KOPT-K1 (cell line): ENCODE results near the gene NKD1.

Source experiments
- H3K27ac ChIP-seq: fragments of 200-600 bp; sonication (generic); 2 replicates; pipeline ENCODE4 v1.5.1; 2016; ENCODE audit warnings: antibody characterized with exemption, mild to moderate bottlenecking, low read depth, low read length; ENCODE audit not compliant: poor library complexity, severe bottlenecking
- H3K36me3 ChIP-seq: fragments of 200-600 bp; sonication (generic); 2 replicates; pipeline ENCODE4 v1.5.1; 2017; ENCODE audit warnings: antibody characterized with exemption, mild to moderate bottlenecking, low read length, moderate library complexity; ENCODE audit not compliant: insufficient read depth
- H3K9me3 ChIP-seq: fragments of 200-600 bp; sonication (generic); 2 replicates; pipeline ENCODE4 v1.5.1; 2017; ENCODE audit warnings: antibody characterized with exemption, low read length, mild to moderate bottlenecking; ENCODE audit not compliant: insufficient read depth, poor library complexity, severe bottlenecking

The NKD1 gene

DNA sequence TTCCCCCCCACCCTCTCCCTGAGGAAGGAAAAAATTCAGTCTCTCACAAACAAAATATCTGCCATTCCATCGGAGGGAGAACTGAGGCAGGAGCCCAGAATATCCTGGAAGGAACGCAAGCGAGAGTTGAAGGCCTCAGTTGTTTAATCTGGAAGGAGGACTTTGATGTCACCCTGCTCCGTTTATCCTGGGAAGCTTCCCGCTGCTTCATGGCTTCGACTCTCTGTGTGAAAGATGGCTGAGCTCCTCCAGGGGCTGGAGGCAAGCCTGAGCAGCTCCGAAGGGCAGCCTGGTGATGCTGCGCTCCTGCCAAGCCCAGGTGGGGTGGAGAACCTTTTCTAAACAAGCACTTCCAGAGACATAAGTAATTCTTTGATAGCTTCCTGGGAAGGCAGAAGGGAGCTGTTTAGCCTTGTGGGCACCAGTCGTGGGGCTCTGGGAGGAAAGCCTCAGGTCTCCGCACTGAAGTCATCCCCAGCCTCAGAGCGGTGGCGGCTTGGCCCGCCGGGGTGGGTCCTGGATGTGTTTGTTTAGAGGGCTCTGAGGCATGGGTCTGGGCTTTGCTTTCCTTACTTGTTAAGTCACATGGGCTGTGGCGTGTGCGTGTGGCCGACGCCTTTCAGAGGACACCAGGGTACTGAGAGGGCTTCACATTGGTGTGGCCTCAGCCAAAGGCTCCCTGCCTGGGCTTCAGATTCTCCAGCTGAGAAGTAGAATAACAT is 7.9 kb downstream of the NKD1 start:
- no peak overlapping the region for H3K27ac ChIP-seq
- H3K9me3 ChIP-seq: peaks cover 5% of the 10 kb centered on the region
- H3K36me3 ChIP-seq: no peaks in the 10 kb centered on the region

DNA sequence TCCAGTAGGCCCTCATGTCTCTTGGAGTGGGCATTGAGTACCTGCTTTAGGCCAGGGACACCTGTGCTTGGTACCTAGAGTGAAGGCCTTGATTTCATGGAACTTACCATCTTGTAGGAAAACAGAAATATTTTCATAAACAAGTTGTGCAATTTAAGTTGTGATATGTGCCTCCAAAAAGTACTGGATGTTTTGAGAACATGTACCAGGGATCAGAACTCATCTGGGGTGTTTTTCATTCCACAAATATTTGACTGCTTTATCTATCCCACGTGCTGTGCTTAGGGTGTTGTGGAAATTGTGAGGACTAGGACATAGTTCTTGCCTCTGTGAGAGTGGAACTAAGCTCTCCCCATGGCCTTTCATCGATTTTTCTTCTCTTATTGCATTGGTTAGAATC is 8.8 kb downstream of the NKD1 start:
- Histone ChIP-seq H3K27ac (no peak overlapping the region), H3K36me3 (no peaks in the 10 kb centered on the region), H3K9me3 (peaks cover 5% of the 10 kb centered on the region)

DNA sequence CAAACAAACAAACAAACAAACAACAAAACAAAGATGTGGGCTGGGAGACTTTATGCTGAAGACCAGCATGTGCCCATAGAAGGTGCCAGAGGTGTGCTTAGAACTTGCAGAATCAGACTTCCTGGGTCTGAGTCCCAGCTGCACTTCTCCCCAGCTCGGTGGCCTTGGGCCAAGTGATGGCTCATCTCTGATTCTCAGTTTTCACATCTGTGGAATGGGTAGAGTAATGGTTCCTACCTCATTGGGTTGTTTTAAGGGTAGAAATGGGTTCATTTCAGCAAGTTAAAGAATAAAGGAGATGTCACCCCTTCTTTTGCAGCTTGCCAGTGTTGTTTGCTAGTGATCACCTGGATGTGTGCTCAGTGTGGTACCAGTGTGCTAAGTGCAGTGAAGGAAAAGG is 10.7 kb downstream of the NKD1 start:
- Histone ChIP-seq H3K27ac (no peak overlapping the region), H3K36me3 (no peaks in the 10 kb centered on the region), H3K9me3 (peaks cover 5% of the 10 kb centered on the region)

DNA sequence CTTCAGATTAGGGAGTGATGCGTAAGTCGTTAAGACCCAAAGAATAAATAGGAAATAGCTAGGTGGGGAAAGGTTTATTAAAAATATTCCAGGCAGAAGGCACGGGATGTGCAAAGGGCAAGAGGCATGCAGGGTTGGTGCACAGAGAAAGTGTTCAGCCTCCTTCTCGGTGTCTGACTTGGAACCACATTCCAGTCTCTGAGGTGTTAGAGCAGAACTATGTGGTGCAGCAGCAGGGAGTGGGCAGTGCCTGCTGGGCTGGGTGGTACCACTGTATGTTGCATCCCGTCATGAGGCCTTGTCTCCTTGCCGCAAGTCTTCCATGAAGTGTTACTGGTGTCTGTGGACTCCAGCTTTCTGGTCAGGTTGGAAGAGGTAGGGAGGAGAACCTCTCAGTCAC is 11.1 kb downstream of the NKD1 start:
- no peak overlapping the region for H3K27ac ChIP-seq
- peaks cover 5% of the 10 kb centered on the region for H3K9me3 ChIP-seq
- H3K36me3 ChIP-seq: no peaks in the 10 kb centered on the region

DNA sequence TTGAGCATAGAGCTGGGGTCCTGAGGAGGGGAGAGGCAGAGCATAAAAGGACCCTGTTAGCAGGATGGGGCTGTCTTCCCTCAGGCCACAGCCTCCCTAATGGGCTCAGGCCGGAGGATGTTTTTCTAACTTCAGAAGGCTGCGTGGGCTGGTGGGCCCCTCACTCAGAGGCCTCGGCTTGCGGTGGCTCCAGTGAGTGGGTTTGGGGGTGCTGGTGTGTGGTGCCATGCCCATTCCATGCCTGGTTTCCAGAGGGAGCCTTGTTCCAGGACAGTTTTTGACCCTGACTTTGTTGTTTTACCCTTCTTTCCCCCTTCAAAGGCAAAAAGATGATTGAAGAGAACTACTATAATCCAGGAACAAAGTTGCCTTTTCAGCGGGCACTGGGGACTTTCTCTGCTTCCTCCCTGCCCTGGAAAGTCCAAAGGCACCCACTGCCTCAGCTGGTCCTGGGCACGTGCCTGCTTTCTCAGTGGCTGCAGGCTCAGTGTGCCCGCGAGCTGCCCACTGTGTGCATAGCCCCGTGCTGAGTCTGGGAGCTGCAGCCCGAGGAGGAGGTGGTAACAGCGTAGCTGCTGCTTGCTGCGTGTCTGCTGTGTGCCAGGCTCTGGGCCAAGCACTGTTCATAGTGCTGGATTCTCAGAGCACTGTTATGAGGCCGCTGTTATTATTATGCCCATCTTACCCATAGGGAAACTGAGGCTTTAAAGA is 11.8 kb downstream of the NKD1 start:
- H3K27ac ChIP-seq: no peak overlapping the region
- peaks cover 5% of the 10 kb centered on the region for H3K9me3 ChIP-seq
- H3K36me3 ChIP-seq: no peaks in the 10 kb centered on the region

DNA sequence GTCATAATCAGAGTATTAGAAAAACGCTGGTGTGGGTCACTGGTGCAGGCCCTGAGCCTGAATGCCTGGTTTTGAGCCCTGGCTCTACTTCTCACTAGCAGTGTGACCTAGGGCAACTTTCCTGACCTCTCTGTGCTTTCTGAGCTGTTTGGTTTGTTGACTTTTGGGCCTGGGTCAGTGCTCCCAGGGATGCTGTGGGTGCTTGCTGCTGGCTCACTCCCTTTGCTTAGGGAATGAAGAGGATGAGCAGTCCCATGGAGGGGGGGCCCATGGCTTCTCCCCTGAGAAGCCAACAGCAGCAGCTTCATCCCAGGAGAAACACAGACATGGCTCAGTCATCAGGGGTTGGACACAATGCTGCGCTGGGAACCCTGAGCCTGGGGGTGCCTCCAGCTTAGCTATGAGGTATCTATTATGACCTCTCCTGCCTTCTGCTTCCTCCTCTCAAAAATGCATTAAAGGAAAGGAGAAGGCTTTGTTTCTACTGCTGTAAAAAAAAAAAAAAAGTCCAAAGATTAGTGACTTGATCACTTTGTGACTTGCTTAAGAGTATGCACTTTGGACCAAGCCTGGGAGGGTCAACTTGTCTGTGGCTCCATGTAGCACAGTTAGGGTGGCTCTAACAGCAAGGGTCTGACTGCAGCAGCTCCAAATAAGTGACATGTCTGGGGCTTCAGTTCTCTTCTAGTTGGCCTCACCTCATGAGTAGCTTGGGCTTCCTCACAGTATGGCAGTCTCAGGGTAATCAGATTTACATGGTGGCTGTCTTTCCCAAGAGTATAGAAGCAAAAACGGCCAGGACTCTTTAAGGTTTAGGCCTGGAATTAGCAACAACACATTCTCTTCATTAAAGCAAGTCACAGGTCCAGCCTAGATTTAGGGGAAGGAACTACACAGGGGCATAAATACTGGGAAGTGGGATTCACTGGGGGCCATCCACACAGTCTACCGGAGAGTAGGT is 13.0 kb downstream of the NKD1 start:
- Histone ChIP-seq H3K9me3 (peaks cover 5% of the 10 kb centered on the region), H3K27ac (no peak overlapping the region), H3K36me3 (no peaks in the 10 kb centered on the region)

DNA sequence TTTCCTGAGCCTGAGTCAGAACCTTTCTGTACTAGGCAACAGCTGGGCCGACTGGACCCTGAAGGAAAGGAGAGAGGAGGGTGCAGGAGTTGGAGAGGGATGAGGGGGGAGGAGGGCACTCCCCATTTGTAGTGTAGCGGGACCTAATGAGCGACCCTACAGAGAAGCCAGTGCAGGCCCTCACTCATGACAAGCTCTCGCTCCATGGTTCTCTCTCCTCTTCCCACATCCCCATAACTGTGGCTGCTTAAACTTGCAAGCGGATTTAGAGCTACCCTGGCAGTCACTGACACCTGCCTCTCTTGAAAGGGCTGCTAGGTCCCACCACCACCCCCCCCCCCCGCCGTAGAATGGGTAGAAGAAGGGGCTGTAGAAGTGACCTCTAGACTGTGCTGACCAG is 14.5 kb downstream of the NKD1 start:
- H3K9me3 ChIP-seq: peaks cover 3% of the 10 kb centered on the region
- H3K27ac ChIP-seq: no peak overlapping the region
- no peaks in the 10 kb centered on the region for H3K36me3 ChIP-seq

DNA sequence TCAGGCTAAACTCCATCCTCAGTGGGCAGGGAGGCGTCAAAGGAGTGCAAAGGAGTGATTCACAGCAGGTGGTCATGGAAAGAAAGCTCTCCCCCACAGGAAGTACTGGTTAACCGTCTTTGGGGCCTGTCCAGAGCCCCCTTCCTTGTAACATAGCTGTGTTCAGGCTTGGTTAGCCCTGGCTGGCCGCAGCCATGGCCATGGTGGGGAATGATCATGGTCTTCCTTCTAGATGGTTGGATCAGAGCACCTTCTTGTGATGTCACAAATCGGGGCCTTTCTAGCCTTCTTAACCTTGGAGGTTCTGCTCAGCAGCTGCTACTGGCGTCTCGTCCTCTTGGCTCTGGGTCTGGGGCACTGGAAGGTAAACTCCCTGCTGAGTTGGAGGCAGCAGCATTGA is 15.8 kb downstream of the NKD1 start:
- Histone ChIP-seq H3K36me3 (no peaks in the 10 kb centered on the region), H3K9me3 (no peaks in the 10 kb centered on the region), H3K27ac (no peak overlapping the region)

DNA sequence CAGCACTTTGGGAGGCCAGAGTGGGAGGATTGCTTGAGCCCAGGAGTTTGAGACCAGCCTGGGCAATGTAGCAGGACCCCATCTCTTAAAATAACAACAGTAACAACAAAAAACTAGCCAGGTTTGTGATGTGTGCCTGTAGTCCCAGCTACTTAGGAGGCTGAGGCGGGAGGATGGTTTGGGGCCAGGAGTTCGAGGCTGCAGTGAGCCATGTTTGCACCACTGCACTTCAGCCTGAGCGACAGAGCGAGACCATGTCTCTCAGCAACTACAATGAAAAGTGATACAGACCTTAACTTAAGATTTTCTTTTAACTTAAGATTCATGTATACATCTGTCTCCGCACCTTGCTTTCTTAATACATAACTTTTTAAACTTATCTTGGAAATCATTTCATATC is 17.2 kb downstream of the NKD1 start:
- Histone ChIP-seq H3K27ac (no peak overlapping the region), H3K36me3 (no peaks in the 10 kb centered on the region), H3K9me3 (no peaks in the 10 kb centered on the region)

DNA sequence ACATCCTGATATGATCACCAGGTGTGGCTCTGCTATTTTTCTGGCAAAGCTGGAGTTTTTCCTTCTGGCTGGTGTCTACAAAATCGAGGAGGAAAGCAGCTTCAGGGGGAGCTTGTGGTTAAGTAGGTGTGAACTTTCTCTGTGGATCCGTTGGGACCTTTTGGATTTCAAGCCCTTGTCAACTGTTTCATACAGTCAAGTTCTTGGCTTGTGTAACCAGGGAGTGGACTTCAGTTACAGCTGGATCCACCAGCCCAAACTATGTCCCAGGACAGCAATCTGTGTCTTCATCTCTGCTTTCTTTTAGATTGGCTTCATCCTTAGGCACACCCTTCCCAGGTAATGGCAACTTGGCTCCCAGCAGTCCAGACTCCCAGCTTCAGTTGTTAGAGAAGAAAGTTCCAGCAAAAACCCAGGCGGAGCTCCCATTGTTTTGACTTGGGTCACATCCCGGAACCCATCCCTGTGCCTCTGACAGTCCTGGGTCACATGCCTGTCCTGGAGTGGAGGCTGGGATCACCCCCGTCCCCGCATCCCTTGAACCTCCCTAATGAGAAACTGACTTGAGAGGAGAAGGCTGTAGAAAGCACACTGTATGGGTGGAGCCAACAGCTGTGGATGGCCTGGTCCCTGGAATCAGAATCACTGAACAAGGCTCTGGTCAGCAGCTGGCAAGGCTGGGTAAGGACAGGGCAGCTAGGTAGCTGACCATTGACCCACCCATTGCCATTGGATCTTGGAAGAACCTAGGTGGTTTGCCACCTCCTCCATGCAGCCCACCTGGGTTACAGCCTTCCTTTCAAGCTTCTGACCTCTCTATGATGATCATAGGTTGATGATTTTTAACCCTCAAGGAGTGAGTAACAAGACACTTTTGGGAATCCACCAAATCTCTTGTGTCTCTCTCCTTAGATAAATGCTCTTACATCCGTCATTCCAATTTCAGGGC is 18.1 kb downstream of the NKD1 start:
- H3K9me3 ChIP-seq: no peaks in the 10 kb centered on the region
- no peak overlapping the region for H3K27ac ChIP-seq
- H3K36me3 ChIP-seq: no peaks in the 10 kb centered on the region

DNA sequence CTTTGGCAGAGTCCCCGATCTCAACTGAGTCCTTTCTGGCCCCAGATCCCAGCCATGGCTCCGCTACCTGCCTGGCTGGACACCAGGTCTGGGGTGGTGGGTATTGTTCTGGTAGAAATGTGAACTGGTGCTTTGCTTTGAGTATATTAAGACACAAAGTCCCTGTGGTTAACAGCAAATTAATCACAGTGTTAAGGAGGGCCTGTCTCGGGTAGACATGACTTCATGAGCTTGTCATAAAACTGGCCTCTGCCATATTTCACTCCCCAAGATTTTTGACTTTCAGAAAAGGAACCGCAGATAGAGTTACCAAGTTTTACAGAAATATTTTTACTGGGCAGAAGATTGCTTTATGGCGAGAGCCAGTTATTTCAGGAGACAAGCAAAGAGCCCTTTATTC is 19.5 kb downstream of the NKD1 start:
- Histone ChIP-seq H3K9me3 (no peaks in the 10 kb centered on the region), H3K27ac (no peak overlapping the region), H3K36me3 (no peaks in the 10 kb centered on the region)

DNA sequence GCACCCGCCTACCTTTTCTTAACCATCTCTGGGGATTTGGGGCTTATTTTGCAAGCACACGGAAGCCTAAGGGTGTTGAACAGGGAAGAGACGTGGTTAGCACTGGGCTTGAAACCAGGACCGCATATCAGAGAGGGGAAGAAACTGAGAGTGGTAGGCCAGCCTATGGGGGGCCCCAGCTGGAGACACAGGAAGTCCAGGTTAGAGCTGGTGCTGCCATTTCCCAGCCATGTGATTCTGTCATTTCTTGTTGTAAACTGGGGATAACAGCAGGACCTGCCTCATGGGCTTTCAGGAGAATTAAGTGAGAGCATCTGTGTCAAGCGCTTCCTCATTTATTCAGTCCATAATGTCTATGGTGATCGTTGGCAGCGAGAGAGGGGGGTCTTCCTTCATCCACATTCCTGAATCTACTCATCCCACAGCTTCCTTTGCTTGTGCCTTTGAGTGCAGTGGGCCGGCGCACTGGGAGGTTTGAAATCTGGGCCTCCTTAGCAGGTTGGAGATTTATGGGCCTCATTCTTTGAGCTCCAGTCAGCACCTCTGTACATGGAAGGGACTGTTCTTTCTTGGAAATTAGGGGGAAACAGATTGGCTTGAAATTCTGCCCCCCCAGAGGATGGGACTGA is 20.1 kb downstream of the NKD1 start:
- Histone ChIP-seq H3K36me3 (no peaks in the 10 kb centered on the region), H3K9me3 (no peaks in the 10 kb centered on the region), H3K27ac (no peak overlapping the region)

DNA sequence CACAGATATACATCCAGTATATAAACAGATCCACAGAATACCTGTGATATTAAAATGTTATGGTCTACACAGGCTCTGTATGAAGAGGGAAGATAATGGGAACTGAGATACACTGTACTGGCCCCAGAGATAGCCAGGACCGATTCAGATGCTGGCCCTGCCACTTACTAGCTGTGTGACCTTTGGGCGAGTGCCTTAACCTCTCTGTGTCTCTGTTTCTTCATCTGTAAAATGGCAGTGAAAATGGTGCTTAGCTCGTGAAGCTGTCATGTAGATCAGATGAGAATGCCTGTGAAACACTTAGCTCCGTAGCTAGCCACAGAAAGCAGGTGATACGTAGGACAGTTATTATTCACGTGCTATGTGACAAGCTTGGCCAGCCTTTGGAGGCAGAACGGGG is 22.2 kb downstream of the NKD1 start:
- H3K27ac ChIP-seq: no peak overlapping the region
- no peaks in the 10 kb centered on the region for H3K9me3 ChIP-seq
- no peaks in the 10 kb centered on the region for H3K36me3 ChIP-seq
